VCaP (cell line): ENCODE data around the gene CYB561.

Experiments
- H3K27ac ChIP-seq: fragments of 450-650 bp; 2 replicates; pipeline ENCODE4 v1.5.1; 2017
- TF ChIP-seq, protein P1 (sequence below): fragments of 450-650 bp; conservative IDR thresholded peaks from 2 replicates; pipeline ENCODE4 v1.5.1; 2017; ENCODE audit warnings: mild to moderate bottlenecking, moderate library complexity

The CYB561 gene

GRCh38 chr17:63445954-63446752 lies at the start of gene CYB561:
Gene CYB561 (minus strand): TSS chr17:63446306. CDS start chr17:63437547, 8,759 bp downstream.
- TF ChIP-seq, protein P1, sequence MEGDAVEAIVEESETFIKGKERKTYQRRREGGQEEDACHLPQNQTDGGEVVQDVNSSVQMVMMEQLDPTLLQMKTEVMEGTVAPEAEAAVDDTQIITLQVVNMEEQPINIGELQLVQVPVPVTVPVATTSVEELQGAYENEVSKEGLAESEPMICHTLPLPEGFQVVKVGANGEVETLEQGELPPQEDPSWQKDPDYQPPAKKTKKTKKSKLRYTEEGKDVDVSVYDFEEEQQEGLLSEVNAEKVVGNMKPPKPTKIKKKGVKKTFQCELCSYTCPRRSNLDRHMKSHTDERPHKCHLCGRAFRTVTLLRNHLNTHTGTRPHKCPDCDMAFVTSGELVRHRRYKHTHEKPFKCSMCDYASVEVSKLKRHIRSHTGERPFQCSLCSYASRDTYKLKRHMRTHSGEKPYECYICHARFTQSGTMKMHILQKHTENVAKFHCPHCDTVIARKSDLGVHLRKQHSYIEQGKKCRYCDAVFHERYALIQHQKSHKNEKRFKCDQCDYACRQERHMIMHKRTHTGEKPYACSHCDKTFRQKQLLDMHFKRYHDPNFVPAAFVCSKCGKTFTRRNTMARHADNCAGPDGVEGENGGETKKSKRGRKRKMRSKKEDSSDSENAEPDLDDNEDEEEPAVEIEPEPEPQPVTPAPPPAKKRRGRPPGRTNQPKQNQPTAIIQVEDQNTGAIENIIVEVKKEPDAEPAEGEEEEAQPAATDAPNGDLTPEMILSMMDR: peak; percentile 64

GRCh38 chr17:63495491-63495890 lies 49.4 kb upstream of the CYB561 start:
- TF ChIP-seq, protein P1: no peak
- no peak overlapping the region for H3K27ac ChIP-seq

More at GRCh38 chr17:63445954-63446752, at the start of gene CYB561:
- H3K27ac ChIP-seq: peak within 1 kb of the TSS; percentile 98

DNA sequence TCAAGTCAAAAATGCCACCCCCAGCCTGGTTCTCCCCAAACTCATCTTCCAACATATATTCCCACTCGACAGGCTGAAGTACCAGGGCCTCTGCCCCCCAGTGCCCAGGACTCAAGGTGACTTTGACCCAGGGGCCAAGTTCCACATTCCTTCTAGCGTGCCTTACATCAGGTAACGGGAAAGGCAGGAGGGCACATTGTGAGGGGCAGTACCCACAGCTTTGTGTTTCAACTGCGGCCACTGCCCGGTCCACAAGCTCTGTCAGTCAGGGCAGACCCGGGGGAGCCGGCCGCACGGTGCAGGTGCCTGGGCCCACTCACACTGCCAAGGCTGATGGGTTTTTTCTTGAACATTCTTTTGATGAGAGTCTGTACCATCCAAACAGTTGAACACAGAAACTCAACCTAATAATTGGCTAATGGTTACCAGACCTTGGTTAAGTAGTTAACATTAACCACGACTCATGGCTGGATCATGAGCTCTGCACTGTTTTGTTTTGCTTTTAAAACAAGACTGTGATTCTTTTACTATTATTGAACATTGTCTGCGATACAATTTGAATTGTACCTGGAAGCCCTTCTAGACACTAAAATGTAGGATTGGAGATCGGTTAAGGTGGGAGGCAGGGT lies 48.3 kb upstream of the CYB561 start:
- TF ChIP-seq, protein P1: no peak
- no peak overlapping the region for H3K27ac ChIP-seq

DNA sequence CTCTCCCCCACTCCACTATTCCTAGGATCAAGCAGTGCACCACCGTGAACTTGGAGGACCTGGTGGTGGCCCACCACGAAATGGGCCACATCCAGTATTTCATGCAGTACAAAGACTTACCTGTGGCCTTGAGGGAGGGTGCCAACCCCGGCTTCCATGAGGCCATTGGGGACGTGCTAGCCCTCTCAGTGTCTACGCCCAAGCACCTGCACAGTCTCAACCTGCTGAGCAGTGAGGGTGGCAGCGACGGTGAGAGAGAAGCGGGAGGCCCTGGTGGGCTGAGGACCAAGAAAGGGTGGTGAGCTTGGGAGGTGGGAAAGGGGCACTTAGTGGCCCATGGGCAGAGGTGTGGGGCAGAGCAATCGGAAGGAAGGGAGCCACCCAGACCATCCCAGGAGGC lies 47.3 kb upstream of the CYB561 start:
- TF ChIP-seq, protein P1: no peak
- no peak overlapping the region for H3K27ac ChIP-seq

DNA sequence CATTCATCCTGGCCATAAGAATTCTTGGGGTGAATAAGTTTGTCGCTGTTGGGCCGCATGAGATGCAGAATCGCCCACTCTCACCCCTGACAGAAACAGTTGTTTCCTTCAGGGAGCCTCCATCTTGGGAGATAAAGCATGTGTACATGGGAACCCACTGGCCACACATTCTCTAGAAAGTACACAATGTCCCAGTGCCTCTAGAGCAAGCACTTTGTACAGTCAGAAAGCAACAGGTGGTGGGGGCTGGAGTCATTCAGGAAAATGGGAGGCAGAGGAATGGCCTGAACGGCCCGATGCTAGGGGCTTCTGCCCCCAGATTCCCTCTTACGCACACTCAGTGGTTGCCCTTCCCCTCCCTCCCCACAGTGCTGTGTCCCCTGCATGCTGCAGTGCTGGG lies 46.8 kb upstream of the CYB561 start:
- H3K27ac ChIP-seq: no peak overlapping the region
- TF ChIP-seq, protein P1: no peak

- TF ChIP-seq, protein P1: no peak
- no peak overlapping the region for H3K27ac ChIP-seq
These were observed 46.0 kb upstream of the CYB561 start for GRCh38 chr17:63491977-63492618.

- TF ChIP-seq, protein P1: no peak
- no peak overlapping the region for H3K27ac ChIP-seq
These were observed 45.3 kb upstream of the CYB561 start for GRCh38 chr17:63491413-63491812.
